ENCODE data around the gene HES6. TPM values are rescaled to one million over a fixed set of nuclear protein-coding genes. Genes with fewer than 3 reads are reported as not detected.
A peak's percentile ranks its signal among the peaks of the same experiment; 100 is the strongest.

The HES6 gene
- total RNA-seq, 1 donor from 2014 or later, result 8.6 TPM

DNA sequence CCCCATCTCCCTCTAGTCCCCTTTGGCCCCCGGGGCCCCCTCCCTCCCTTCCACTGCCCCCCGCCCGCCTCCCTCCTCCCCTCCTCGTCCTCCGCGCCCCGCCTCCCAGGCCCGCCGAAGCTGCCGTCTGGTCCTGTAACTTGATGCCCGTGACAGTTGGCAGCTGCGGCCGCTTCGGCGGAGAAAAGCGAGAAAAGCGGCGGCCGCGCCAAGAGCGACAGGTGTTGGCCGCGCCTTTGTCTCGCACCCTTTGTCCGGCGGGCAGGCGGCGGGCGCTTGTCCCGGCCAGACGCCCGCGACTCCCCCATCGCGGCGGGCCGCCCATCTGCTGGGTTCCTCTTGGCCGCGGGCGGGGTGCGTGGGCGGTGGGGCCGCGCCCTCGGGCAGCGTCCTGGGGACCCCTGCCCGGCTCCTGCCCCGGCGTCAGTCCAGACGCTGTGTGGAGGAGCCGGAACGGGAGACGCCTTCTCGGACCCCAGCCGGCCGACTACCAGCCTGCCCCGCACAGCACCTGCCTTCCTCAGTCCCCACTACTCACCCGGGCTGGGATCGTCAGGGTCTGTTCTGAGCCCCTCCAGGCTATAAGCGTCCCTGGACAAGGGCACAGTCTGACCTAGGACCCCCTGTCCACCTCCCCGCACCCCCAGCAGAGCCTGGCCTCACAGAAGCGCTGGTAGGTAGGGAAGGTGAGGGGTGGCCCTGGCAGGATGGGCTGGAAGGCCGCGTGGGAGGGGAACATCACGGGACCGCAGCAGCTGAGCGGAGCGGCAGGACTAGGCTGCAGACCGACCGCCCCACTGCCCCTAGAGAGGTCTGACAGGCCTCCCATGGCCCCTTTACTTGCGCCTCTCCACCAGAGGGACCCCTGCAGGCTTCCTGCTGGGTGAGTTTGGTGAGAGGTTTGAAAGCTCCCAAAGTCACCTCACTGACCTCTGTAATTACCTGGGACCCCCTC is 1.2 kb upstream of the HES6 start:
- TF ChIP-seq POLR2A (IDR thresholded peaks at IDR 0.05), result no peak
- TF ChIP-seq POLR2AphosphoS5 (IDR thresholded peaks at IDR 0.05; ENCODE audit: insufficient read depth in 1 of 2, low read depth in 1 of 2), result no peak
- TF ChIP-seq, protein P1, sequence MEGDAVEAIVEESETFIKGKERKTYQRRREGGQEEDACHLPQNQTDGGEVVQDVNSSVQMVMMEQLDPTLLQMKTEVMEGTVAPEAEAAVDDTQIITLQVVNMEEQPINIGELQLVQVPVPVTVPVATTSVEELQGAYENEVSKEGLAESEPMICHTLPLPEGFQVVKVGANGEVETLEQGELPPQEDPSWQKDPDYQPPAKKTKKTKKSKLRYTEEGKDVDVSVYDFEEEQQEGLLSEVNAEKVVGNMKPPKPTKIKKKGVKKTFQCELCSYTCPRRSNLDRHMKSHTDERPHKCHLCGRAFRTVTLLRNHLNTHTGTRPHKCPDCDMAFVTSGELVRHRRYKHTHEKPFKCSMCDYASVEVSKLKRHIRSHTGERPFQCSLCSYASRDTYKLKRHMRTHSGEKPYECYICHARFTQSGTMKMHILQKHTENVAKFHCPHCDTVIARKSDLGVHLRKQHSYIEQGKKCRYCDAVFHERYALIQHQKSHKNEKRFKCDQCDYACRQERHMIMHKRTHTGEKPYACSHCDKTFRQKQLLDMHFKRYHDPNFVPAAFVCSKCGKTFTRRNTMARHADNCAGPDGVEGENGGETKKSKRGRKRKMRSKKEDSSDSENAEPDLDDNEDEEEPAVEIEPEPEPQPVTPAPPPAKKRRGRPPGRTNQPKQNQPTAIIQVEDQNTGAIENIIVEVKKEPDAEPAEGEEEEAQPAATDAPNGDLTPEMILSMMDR (IDR thresholded peaks at IDR 0.05), result no peak
- intact Hi-C loops (cut with DNase I), result loop anchor here (10.0 kb wide), 1 partner anchor 176 kb away; the partner anchor contains the start of gene SCLY
- H3K4me1 ChIP-seq, result peaks cover 14% of the 10 kb centered on the region
- H3K4me3 ChIP-seq, result peak overlapping the region; percentile 54 to 83
- no peak overlapping the region for H3K27ac ChIP-seq
- H3K27me3 ChIP-seq, result no peaks in the 10 kb centered on the region
- no peak for DNase-seq (ENCODE audit: extremely low spot score in 2 of 2)
- no peaks in the 10 kb centered on the region for H3K9me3 ChIP-seq
- peaks cover 0 to 11% of the 10 kb centered on the region in 2 donors for H3K36me3 ChIP-seq

DNA sequence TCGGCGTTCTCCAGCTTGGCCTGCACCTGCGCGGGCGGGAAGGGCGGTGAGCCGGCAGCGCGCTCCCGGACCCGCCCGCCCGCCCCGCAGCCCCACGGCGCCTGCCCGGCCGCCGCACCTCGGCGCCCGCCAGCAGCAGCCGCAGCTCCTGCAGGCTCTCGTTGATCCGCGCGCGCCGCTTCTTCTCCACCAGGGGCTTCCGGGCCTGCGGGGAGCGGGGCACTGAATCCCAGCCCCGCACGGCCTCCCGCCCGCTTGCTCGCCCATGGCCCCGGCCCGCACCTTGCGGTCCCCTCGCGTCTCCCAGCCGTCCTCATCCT is 335 bp downstream of the HES6 start:
- Histone ChIP-seq H3K4me3 (peak overlapping the region; percentile 54 to 83), H3K36me3 (no peaks in the 10 kb centered on the region), H3K27ac (no peak overlapping the region), H3K27me3 (no peaks in the 10 kb centered on the region), H3K4me1 (peaks cover 14% of the 10 kb centered on the region), H3K9me3 (no peaks in the 10 kb centered on the region)
- intact Hi-C loops (cut with DNase I), result no loop called here
- TF ChIP-seq POLR2AphosphoS5 (IDR thresholded peaks at IDR 0.05; ENCODE audit: insufficient read depth in 1 of 2, low read depth in 1 of 2), result no peak
- TF ChIP-seq, protein P1 (IDR thresholded peaks at IDR 0.05), result no peak
- no peak for TF ChIP-seq POLR2A (IDR thresholded peaks at IDR 0.05)
- no peak for DNase-seq (ENCODE audit: extremely low spot score in 2 of 2)

DNA sequence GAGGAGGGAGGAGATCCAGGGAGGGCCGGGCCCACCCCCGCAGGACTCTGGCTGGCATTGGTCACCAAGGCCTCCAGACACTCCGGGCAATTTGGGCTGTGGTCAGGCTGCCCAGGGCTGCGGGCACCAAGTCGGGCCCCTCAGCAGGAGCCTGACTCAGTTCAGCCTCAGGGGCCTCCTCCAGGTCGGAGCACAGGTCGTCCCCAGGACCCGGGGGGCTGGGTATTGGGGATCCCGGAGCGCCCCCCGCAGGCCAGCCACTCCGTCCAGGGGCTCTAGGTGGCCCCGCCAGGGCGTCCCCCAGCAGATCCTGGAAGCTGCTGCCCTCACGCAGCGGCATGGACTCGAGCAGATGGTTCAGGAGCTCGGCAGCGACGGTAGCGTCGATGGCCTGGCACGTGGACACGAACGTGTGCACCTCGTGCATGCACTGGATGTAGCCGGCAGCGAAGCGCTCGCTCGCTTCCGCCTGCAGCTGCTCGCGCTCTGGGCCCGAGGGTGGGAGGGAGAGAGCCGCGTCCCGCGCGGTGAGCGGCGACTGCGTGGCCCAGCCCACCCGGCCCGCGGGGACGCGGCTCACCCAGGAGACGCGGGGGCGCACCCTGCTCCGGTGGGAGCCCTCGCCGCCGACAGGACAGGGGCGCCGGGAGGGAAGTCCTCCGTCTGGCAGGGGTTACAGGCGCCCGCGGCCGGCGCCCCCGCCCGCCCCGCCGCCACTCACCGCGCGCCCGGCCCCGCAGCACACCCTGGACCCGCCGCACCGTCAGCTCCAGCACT is 884 bp downstream of the HES6 start:
- no peak for TF ChIP-seq POLR2A (IDR thresholded peaks at IDR 0.05)
- no peak for TF ChIP-seq POLR2AphosphoS5 (IDR thresholded peaks at IDR 0.05; ENCODE audit: insufficient read depth in 1 of 2, low read depth in 1 of 2)
- TF ChIP-seq, protein P1 (IDR thresholded peaks at IDR 0.05), result no peak
- H3K9me3 ChIP-seq, result no peaks in the 10 kb centered on the region
- peak overlapping the region; percentile 54 to 83 for H3K4me3 ChIP-seq
- peaks cover 14% of the 10 kb centered on the region for H3K4me1 ChIP-seq
- no peak for DNase-seq (ENCODE audit: extremely low spot score in 2 of 2)
- H3K27ac ChIP-seq, result no peak overlapping the region
- no peaks in the 10 kb centered on the region for H3K27me3 ChIP-seq
- intact Hi-C loops (cut with DNase I), result no loop called here
- no peaks in the 10 kb centered on the region for H3K36me3 ChIP-seq

DNA sequence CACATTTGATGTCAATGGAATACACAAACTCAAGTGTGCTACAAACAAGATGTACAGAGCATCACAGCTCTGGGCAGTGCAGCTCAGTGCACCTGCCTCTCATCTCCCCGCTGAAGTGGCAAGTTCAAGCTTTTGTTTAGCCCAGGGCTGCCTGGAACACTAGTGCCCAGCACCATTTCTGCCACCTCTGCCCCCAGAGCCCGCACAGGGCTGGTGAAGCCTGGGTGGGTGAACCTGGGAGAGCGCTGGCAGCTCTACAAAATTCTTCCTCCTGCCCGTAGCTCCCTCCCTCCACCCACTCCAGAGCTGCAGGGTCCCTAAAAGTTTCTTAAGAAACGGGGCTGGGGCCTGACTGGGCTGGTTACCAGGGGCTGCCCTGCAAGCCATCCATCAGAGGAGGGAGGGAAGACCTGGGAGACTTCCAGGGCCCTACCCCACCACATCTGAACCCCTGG is 1.5 kb downstream of the HES6 start:
- intact Hi-C loops (cut with DNase I), result no loop called here

More for the DNA sequence above, 1.5 kb downstream of the HES6 start:
- Histone ChIP-seq H3K4me1 (peaks cover 14% of the 10 kb centered on the region), H3K27me3 (no peaks in the 10 kb centered on the region), H3K4me3 (no peak overlapping the region), H3K27ac (no peak overlapping the region), H3K36me3 (no peaks in the 10 kb centered on the region), H3K9me3 (no peaks in the 10 kb centered on the region)
- TF ChIP-seq, protein P1 (IDR thresholded peaks at IDR 0.05), result no peak
- TF ChIP-seq POLR2A (IDR thresholded peaks at IDR 0.05), result no peak
- no peak for TF ChIP-seq POLR2AphosphoS5 (IDR thresholded peaks at IDR 0.05; ENCODE audit: insufficient read depth in 1 of 2, low read depth in 1 of 2)
- DNase-seq (ENCODE audit: extremely low spot score in 2 of 2), result no peak

Measured in vagina (tissue), 2 donors.